SH-SY5Y (cell line): ENCODE results near the gene ZAR1L.

Source experiments
- GATA2 ChIP-seq: IDR thresholded peaks from 2 replicates; pipeline ENCODE4 v1.6.1; 2011; ENCODE audit warnings: mild to moderate bottlenecking, low read depth, low read length
- GATA3 ChIP-seq: IDR thresholded peaks from 2 replicates; pipeline ENCODE4 v1.6.1; 2011; ENCODE audit warnings: low read depth, mild to moderate bottlenecking, low read length, moderate library complexity

The ZAR1L gene

GRCh38 chr13:32315238-32316027, at the start of gene ZAR1L, which contains the start of gene BRCA2:
Gene ZAR1L, minus strand, starts transcription at chr13:32315363. Its CDS starts 3,438 bp downstream, at chr13:32311925.
Gene BRCA2, plus strand, starts transcription at chr13:32315508. Its CDS starts 953 bp downstream, at chr13:32316461.
- TF ChIP-seq GATA3 (no peak), GATA2 (no peak)

- TF ChIP-seq GATA2 = no peak
- TF ChIP-seq GATA3 = no peak
Observed at GRCh38 chr13:32362574-32362973, 47.4 kb upstream of the ZAR1L start.

- TF ChIP-seq GATA3 = no peak
- no peak for TF ChIP-seq GATA2
Observed at GRCh38 chr13:32354040-32354439, 38.9 kb upstream of the ZAR1L start.

GRCh38 chr13:32347651-32348050, 32.5 kb upstream of the ZAR1L start:
- no peak for TF ChIP-seq GATA2
- TF ChIP-seq GATA3 = no peak

- no peak for TF ChIP-seq GATA3
Observed at GRCh38 chr13:32340914-32341313, 25.8 kb upstream of the ZAR1L start.

GRCh38 chr13:32334671-32335070, 19.5 kb upstream of the ZAR1L start:
- no peak for TF ChIP-seq GATA3
- no peak for TF ChIP-seq GATA2

- TF ChIP-seq GATA3 = no peak
- TF ChIP-seq GATA2 = no peak
Observed at GRCh38 chr13:32330441-32330840, 15.3 kb upstream of the ZAR1L start.

- TF ChIP-seq GATA3 (no peak), GATA2 (no peak)
Observed at GRCh38 chr13:32323912-32324311, 8.7 kb upstream of the ZAR1L start.

GRCh38 chr13:32320528-32320927, 5.4 kb upstream of the ZAR1L start:
- TF ChIP-seq GATA3 (no peak), GATA2 (no peak)

- TF ChIP-seq GATA2 (no peak), GATA3 (no peak)
Observed at GRCh38 chr13:32317716-32318465, 2.7 kb upstream of the ZAR1L start.

GRCh38 chr13:32316501-32316900, 1.3 kb upstream of the ZAR1L start:
- TF ChIP-seq GATA3 (no peak), GATA2 (no peak)

GRCh38 chr13:32316028-32316339, 821 bp upstream of the ZAR1L start:
- no peak for TF ChIP-seq GATA3
- no peak for TF ChIP-seq GATA2

GRCh38 chr13:32314271-32315237, 609 bp downstream of the ZAR1L start:
- TF ChIP-seq GATA2 (no peak), GATA3 (no peak)

- TF ChIP-seq GATA3 (no peak), GATA2 (no peak)
Observed at GRCh38 chr13:32311188-32311897, 3.8 kb downstream of the ZAR1L start.
